Astrocyte (in vitro differentiated cells and primary cell): Measurements from ENCODE around the gene MAPKAP1.

ENCODE experiments used
- EZH2 ChIP-seq: IDR thresholded peaks from 2 replicates; pipeline ENCODE4 v1.6.1; 2012; ENCODE audit warnings: mild to moderate bottlenecking, low read length, inconsistent platforms; ENCODE audit not compliant: insufficient read depth
- TF ChIP-seq, protein P1 (sequence below): IDR thresholded peaks from 2 replicates; pipeline ENCODE4 v1.5.1; 2011; ENCODE audit warnings: low read depth, mild to moderate bottlenecking, inconsistent platforms, low read length, moderate library complexity; ENCODE audit not compliant: insufficient read depth

GRCh38 chr9:125517577-125517976 is 189.4 kb downstream of the MAPKAP1 start:
- TF ChIP-seq, protein P1, sequence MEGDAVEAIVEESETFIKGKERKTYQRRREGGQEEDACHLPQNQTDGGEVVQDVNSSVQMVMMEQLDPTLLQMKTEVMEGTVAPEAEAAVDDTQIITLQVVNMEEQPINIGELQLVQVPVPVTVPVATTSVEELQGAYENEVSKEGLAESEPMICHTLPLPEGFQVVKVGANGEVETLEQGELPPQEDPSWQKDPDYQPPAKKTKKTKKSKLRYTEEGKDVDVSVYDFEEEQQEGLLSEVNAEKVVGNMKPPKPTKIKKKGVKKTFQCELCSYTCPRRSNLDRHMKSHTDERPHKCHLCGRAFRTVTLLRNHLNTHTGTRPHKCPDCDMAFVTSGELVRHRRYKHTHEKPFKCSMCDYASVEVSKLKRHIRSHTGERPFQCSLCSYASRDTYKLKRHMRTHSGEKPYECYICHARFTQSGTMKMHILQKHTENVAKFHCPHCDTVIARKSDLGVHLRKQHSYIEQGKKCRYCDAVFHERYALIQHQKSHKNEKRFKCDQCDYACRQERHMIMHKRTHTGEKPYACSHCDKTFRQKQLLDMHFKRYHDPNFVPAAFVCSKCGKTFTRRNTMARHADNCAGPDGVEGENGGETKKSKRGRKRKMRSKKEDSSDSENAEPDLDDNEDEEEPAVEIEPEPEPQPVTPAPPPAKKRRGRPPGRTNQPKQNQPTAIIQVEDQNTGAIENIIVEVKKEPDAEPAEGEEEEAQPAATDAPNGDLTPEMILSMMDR = no peak
- no peak for TF ChIP-seq EZH2
